Measurements from ENCODE around the gene EMP1. TPM values are rescaled to one million over a fixed set of nuclear protein-coding genes. Genes with fewer than 3 reads are reported as not detected.

EMP1 gene
- total RNA-seq, 4 donors from 2014 or later: 569 to 2,226 (median 1,259) TPM

GRCh38 chr12:13242936-13243335 lies 46.4 kb downstream of the EMP1 start:
- TF ChIP-seq CTCF (IDR thresholded peaks at IDR 0.05) (no peak), POLR2AphosphoS5 (IDR thresholded peaks at IDR 0.05) (no peak), EP300 (IDR thresholded peaks at IDR 0.05) (no peak), POLR2A (IDR thresholded peaks at IDR 0.05) (no peak)
- no peaks in the 10 kb centered on the region for H3K27me3 ChIP-seq
- H3K9me3 ChIP-seq: no peaks in the 10 kb centered on the region
- DNase-seq (ENCODE audit: low spot score in 2 of 2): no peak
- H3K36me3 ChIP-seq: no peaks in the 10 kb centered on the region
- no peak overlapping the region for H3K4me3 ChIP-seq
- H3K4me1 ChIP-seq: no peaks in the 10 kb centered on the region
- WGBS: 83% methylated on average over 4 of the region's 4 CpGs
- H3K27ac ChIP-seq: no peak overlapping the region

- WGBS: 47% methylated on average over 1 of the region's 1 CpG
Observed at GRCh38 chr12:13243516-13244070, 47.1 kb downstream of the EMP1 start.

GRCh38 chr12:13247596-13247995 lies 51.1 kb downstream of the EMP1 start:
- Histone ChIP-seq H3K9me3 (no peaks in the 10 kb centered on the region), H3K27me3 (no peaks in the 10 kb centered on the region), H3K4me1 (no peaks in the 10 kb centered on the region), H3K36me3 (no peaks in the 10 kb centered on the region), H3K4me3 (no peak overlapping the region), H3K27ac (no peak overlapping the region)
- 61% methylated on average over 3 of the region's 3 CpGs for WGBS
- TF ChIP-seq EP300 (IDR thresholded peaks at IDR 0.05) (no peak), POLR2A (IDR thresholded peaks at IDR 0.05) (no peak), CTCF (IDR thresholded peaks at IDR 0.05) (no peak), POLR2AphosphoS5 (IDR thresholded peaks at IDR 0.05) (no peak)
- no peak for DNase-seq (ENCODE audit: low spot score in 2 of 2)

More at GRCh38 chr12:13243516-13244070, 47.1 kb downstream of the EMP1 start:
- H3K9me3 ChIP-seq: no peaks in the 10 kb centered on the region
- H3K27ac ChIP-seq: no peak overlapping the region
- no peaks in the 10 kb centered on the region for H3K4me1 ChIP-seq
- H3K36me3 ChIP-seq: no peaks in the 10 kb centered on the region
- no peak for DNase-seq (ENCODE audit: low spot score in 2 of 2)
- TF ChIP-seq EP300 (IDR thresholded peaks at IDR 0.05) (no peak), POLR2AphosphoS5 (IDR thresholded peaks at IDR 0.05) (no peak), POLR2A (IDR thresholded peaks at IDR 0.05) (no peak), CTCF (IDR thresholded peaks at IDR 0.05) (no peak)
- H3K27me3 ChIP-seq: no peaks in the 10 kb centered on the region
- no peak overlapping the region for H3K4me3 ChIP-seq

GRCh38 chr12:13248964-13249363 lies 52.4 kb downstream of the EMP1 start:
- TF ChIP-seq CTCF (IDR thresholded peaks at IDR 0.05) (no peak), POLR2AphosphoS5 (IDR thresholded peaks at IDR 0.05) (no peak), POLR2A (IDR thresholded peaks at IDR 0.05) (no peak), EP300 (IDR thresholded peaks at IDR 0.05) (no peak)
- Histone ChIP-seq H3K27ac (no peak overlapping the region), H3K4me3 (no peak overlapping the region), H3K36me3 (no peaks in the 10 kb centered on the region), H3K4me1 (no peaks in the 10 kb centered on the region), H3K9me3 (no peaks in the 10 kb centered on the region), H3K27me3 (no peaks in the 10 kb centered on the region)
- 100% methylated on average over 1 of the region's 1 CpG for WGBS
- DNase-seq (ENCODE audit: low spot score in 2 of 2): no peak

- Histone ChIP-seq H3K27me3 (no peaks in the 10 kb centered on the region), H3K4me1 (no peaks in the 10 kb centered on the region), H3K9me3 (no peaks in the 10 kb centered on the region), H3K36me3 (no peaks in the 10 kb centered on the region), H3K27ac (no peak overlapping the region), H3K4me3 (no peak overlapping the region)
- no peak for TF ChIP-seq EP300 (IDR thresholded peaks at IDR 0.05)
- TF ChIP-seq CTCF (IDR thresholded peaks at IDR 0.05): no peak
- no peak for TF ChIP-seq POLR2A (IDR thresholded peaks at IDR 0.05)
- no peak for TF ChIP-seq POLR2AphosphoS5 (IDR thresholded peaks at IDR 0.05)
- 83% methylated on average over 1 of the region's 1 CpG for WGBS
- DNase-seq (ENCODE audit: low spot score in 2 of 2): no peak
Observed at GRCh38 chr12:13250416-13250815, 53.9 kb downstream of the EMP1 start.
